ENCODE results near the gene CHD8.

CHD8 gene

GRCh38 chr14:21431126-21431525 lies 24.8 kb downstream of the CHD8 start:
- peaks cover 17% of the 10 kb centered on the region for H3K4me1 ChIP-seq (ENCODE audit: insufficient read depth, low read length, poor library complexity, severe bottlenecking)
- H2AFZ ChIP-seq (ENCODE audit: low read length), result no peak overlapping the region
- no peaks in the 10 kb centered on the region for H3K9me3 ChIP-seq (ENCODE audit: insufficient read depth, low read depth, low read length)
- H3K4me2 ChIP-seq (ENCODE audit: low read depth, low read length, poor library complexity, severe bottlenecking), result no peak overlapping the region
- TF ChIP-seq EZH2phosphoT487 (IDR thresholded peaks at IDR 0.05; ENCODE audit: borderline replicate concordance) (no peak), CTCF (conservative IDR thresholded peaks at IDR 0.05; ENCODE audit: low read length) (no peak)
- H4K20me1 ChIP-seq (ENCODE audit: insufficient read depth, low read length, poor library complexity, severe bottlenecking), result peaks cover 36% of the 10 kb centered on the region
- peaks cover 55% of the 10 kb centered on the region for H3K36me3 ChIP-seq (ENCODE audit: insufficient read depth, low read length)
- no peaks in the 10 kb centered on the region for H3F3A ChIP-seq (ENCODE audit: low read depth)
- H3K9ac ChIP-seq (ENCODE audit: low read depth, low read length, poor library complexity, severe bottlenecking), result no peak overlapping the region
- H3K9me2 ChIP-seq (replicated peaks; ENCODE audit: low read depth, low read length), result no peaks in the 10 kb centered on the region
- peaks cover 52% of the 10 kb centered on the region for H3K79me2 ChIP-seq (ENCODE audit: insufficient read depth, low read length)
- H3K4me3 ChIP-seq (ENCODE audit: low read length, poor library complexity, severe bottlenecking), result no peak overlapping the region
- H3K27me3 ChIP-seq (ENCODE audit: insufficient read depth, low read length, poor library complexity, severe bottlenecking), result no peaks in the 10 kb centered on the region

DNA sequence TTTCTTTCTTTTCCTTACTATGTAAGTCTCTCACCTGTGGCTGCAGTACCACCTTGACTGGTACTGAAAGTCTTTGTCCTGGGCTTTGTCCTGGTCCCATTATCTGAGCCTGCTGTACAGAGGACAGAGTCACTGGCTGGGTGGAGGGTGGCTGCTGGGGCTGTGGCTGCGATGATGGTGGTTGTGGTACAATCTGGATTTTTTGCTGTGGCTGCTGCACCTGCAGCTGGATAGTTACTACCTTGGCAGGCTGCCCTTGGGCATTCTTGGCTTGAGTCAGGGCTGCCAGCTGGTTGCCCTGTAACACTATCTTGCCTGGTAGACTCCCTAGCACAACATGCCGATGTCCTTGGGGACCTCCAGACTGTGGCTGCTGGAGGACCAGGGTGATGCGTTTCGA lies 27.0 kb downstream of the CHD8 start:
- TF ChIP-seq CTCF (conservative IDR thresholded peaks at IDR 0.05; ENCODE audit: low read length), result no peak
- TF ChIP-seq EZH2phosphoT487 (IDR thresholded peaks at IDR 0.05; ENCODE audit: borderline replicate concordance), result no peak
- peaks cover 21% of the 10 kb centered on the region for H4K20me1 ChIP-seq (ENCODE audit: insufficient read depth, low read length, poor library complexity, severe bottlenecking)
- H3K9ac ChIP-seq (ENCODE audit: low read depth, low read length, poor library complexity, severe bottlenecking), result no peak overlapping the region
- H3K36me3 ChIP-seq (ENCODE audit: insufficient read depth, low read length), result peaks cover 76% of the 10 kb centered on the region
- no peak overlapping the region for H3K4me3 ChIP-seq (ENCODE audit: low read length, poor library complexity, severe bottlenecking)
- no peak overlapping the region for H2AFZ ChIP-seq (ENCODE audit: low read length)
- no peaks in the 10 kb centered on the region for H3F3A ChIP-seq (ENCODE audit: low read depth)
- no peaks in the 10 kb centered on the region for H3K9me2 ChIP-seq (replicated peaks; ENCODE audit: low read depth, low read length)
- no peak overlapping the region for H3K4me2 ChIP-seq (ENCODE audit: low read depth, low read length, poor library complexity, severe bottlenecking)
- no peaks in the 10 kb centered on the region for H3K9me3 ChIP-seq (ENCODE audit: insufficient read depth, low read depth, low read length)
- H3K4me1 ChIP-seq (ENCODE audit: insufficient read depth, low read length, poor library complexity, severe bottlenecking), result no peaks in the 10 kb centered on the region
- H3K27me3 ChIP-seq (ENCODE audit: insufficient read depth, low read length, poor library complexity, severe bottlenecking), result no peaks in the 10 kb centered on the region
- H3K79me2 ChIP-seq (ENCODE audit: insufficient read depth, low read length), result peaks cover 30% of the 10 kb centered on the region

GRCh38 chr14:21426692-21427091 lies 29.2 kb downstream of the CHD8 start:
- Histone ChIP-seq H3K79me2 (ENCODE audit: insufficient read depth, low read length) (peaks cover 12% of the 10 kb centered on the region; the same call in 1 of the 2 replicates), H4K20me1 (ENCODE audit: insufficient read depth, low read length, poor library complexity, severe bottlenecking) (peaks cover 3% of the 10 kb centered on the region), H3K4me1 (ENCODE audit: insufficient read depth, low read length, poor library complexity, severe bottlenecking) (no peaks in the 10 kb centered on the region), H3K27me3 (ENCODE audit: insufficient read depth, low read length, poor library complexity, severe bottlenecking) (no peaks in the 10 kb centered on the region), H3K9ac (ENCODE audit: low read depth, low read length, poor library complexity, severe bottlenecking) (no peak overlapping the region), H3K4me2 (ENCODE audit: low read depth, low read length, poor library complexity, severe bottlenecking) (no peak overlapping the region), H3K9me2 (replicated peaks; ENCODE audit: low read depth, low read length) (no peaks in the 10 kb centered on the region), H3F3A (ENCODE audit: low read depth) (no peaks in the 10 kb centered on the region), H3K9me3 (ENCODE audit: insufficient read depth, low read depth, low read length) (no peaks in the 10 kb centered on the region), H2AFZ (ENCODE audit: low read length) (no peak overlapping the region), H3K4me3 (ENCODE audit: low read length, poor library complexity, severe bottlenecking) (no peak overlapping the region), H3K36me3 (ENCODE audit: insufficient read depth, low read length) (peaks cover 94% of the 10 kb centered on the region)
- TF ChIP-seq EZH2phosphoT487 (IDR thresholded peaks at IDR 0.05; ENCODE audit: borderline replicate concordance), result no peak
- TF ChIP-seq CTCF (conservative IDR thresholded peaks at IDR 0.05; ENCODE audit: low read length), result no peak
